SK-N-SH (cell line): ENCODE data around the gene SPATA13. TPM values are rescaled to one million over a fixed set of nuclear protein-coding genes. Genes with fewer than 3 reads are reported as not detected.

Experiments
- CTCF ChIA-PET: fragments of 300-600, 350-600 bp; formaldehyde crosslinking; extraction: SDS; loops from one replicate; lab custom pipeline; 2021; lab: Yijun Ruan, JAX
- POLR2A ChIA-PET: fragments of 350-600 bp; sonication (Branson Sonifier 250); formaldehyde crosslinking; extraction: SDS; loops from one replicate; lab custom pipeline; 2020; ENCODE audit warnings: antibody characterized with exemption, inconsistent platforms; lab: Yijun Ruan, JAX
- DNase-seq: peaks from one replicate; pipeline ENCODE4 v3.0.0; 2012
- H2AFZ ChIP-seq: fragments of 200-600 bp; sonication (generic); 2 replicates; pipeline ENCODE4 v1.8.1; 2016; ENCODE audit warnings: antibody characterized with exemption, mild to moderate bottlenecking, low read depth
- H3F3A ChIP-seq: fragments of 200-600 bp; sonication (generic); replicated peaks from 2 replicates; pipeline ENCODE3; 2016; ENCODE audit warnings: antibody characterized with exemption, mild to moderate bottlenecking; ENCODE audit not compliant: insufficient read depth
- H3K27ac ChIP-seq, 2 experiments: fragments of 200-500 bp in 1 of 2; fragments of 200-600 bp in 1 of 2; sonication (Bioruptor generic) in 1 of 2; sonication (generic), shearing (Covaris generic) in 1 of 2; 2 replicates each; pipeline versions ENCODE4 v1.5.1 to v1.6.1; 2014 to 2016; ENCODE audit warnings: low read depth in 2 of 2, inconsistent platforms in 1 of 2, low read length in 1 of 2, mild to moderate bottlenecking in 1 of 2, mixed read lengths in 1 of 2
- H3K27me3 ChIP-seq: fragments of 200-600 bp; sonication (generic), shearing (Covaris generic); 2 replicates; pipeline ENCODE4 v1.6.1; 2016; ENCODE audit warnings: mixed run types; ENCODE audit not compliant: insufficient read depth
- H3K36me3 ChIP-seq, 2 experiments: fragments of 200-500 bp in 1 of 2; fragments of 200-600 bp in 1 of 2; sonication (Bioruptor generic) in 1 of 2; sonication (generic) in 1 of 2; replicated peaks in 1 of 2; 2 replicates each; pipeline versions ENCODE3 to v1.5.1; 2014 to 2016; ENCODE audit warnings: low read length in 1 of 2, mild to moderate bottlenecking in 1 of 2; ENCODE audit not compliant: insufficient read depth in 2 of 2, control insufficient read depth in 1 of 2
- H3K4me1 ChIP-seq, 2 experiments: fragments of 200-500 bp in 1 of 2; fragments of 200-600 bp in 1 of 2; sonication (Bioruptor generic) in 1 of 2; sonication (generic), shearing (Covaris generic) in 1 of 2; 2 replicates each; pipeline versions ENCODE4 v1.5.1 to v1.6.1; 2014 to 2016; ENCODE audit warnings: low read depth in 1 of 2, low read length in 1 of 2, mixed run types in 1 of 2; ENCODE audit not compliant: insufficient read depth in 2 of 2, control insufficient read depth in 1 of 2
- H3K4me2 ChIP-seq: fragments of 200-600 bp; sonication (generic), shearing (Covaris generic); 2 replicates; pipeline ENCODE4 v1.6.1; 2017; ENCODE audit warnings: mixed run types
- H3K4me3 ChIP-seq, 2 experiments: fragments of 200-500 bp in 1 of 2; fragments of 200-600 bp in 1 of 2; sonication (Bioruptor generic) in 1 of 2; sonication (generic), shearing (Covaris generic) in 1 of 2; 2 replicates each; pipeline versions ENCODE4 v1.5.1 to v1.8.1; 2014 to 2016; ENCODE audit warnings: low read depth in 2 of 2, inconsistent platforms in 1 of 2, low read length in 1 of 2, mild to moderate bottlenecking in 1 of 2, mixed read lengths in 1 of 2, moderate library complexity in 1 of 2
- H3K79me2 ChIP-seq: fragments of 200-600 bp; sonication (generic); 2 replicates; pipeline ENCODE4 v1.8.1; 2017; ENCODE audit warnings: mild to moderate bottlenecking; ENCODE audit not compliant: insufficient read depth
- H3K9ac ChIP-seq: fragments of 200-600 bp; sonication (generic); 2 replicates; pipeline ENCODE4 v1.6.1; 2017; ENCODE audit warnings: mixed run types
- H3K9me2 ChIP-seq: fragments of 200-600 bp; sonication (generic); 2 replicates; pipeline ENCODE4 v1.6.1; 2017; ENCODE audit warnings: mixed run types
- H3K9me3 ChIP-seq: fragments of 200-600 bp; sonication (generic); 2 replicates; pipeline ENCODE4 v1.6.1; 2017; ENCODE audit warnings: mixed run types, mild to moderate bottlenecking, moderate library complexity
- H4K20me1 ChIP-seq: fragments of 200-600 bp; sonication (generic); 2 replicates; pipeline ENCODE4 v1.6.1; 2017; ENCODE audit warnings: mild to moderate bottlenecking, mixed run types; ENCODE audit not compliant: insufficient read depth
- CHD2 ChIP-seq: fragments of 150-350 bp; IDR thresholded peaks from 2 replicates; pipeline ENCODE4 v1.6.1; 2018; ENCODE audit warnings: low read length; ENCODE audit not compliant: partially characterized antibody
- ELF1 ChIP-seq: IDR thresholded peaks from 2 replicates; pipeline ENCODE4 v1.4.0; 2012
- EZH2phosphoT487 ChIP-seq: fragments of 200-600 bp; sonication (generic); IDR thresholded peaks from 2 replicates; pipeline ENCODE4 v1.6.1; 2017; ENCODE audit warnings: low read depth, mixed run types, mild to moderate bottlenecking, antibody characterized with exemption, moderate library complexity, borderline replicate concordance
- FOSL2 ChIP-seq: IDR thresholded peaks from 2 replicates; pipeline ENCODE4 v1.4.0; 2012; ENCODE audit warnings: low read depth, mild to moderate bottlenecking, moderate library complexity, borderline replicate concordance
- FOXJ3 ChIP-seq: sonication (generic); formaldehyde crosslinking; IDR thresholded peaks from 2 replicates; pipeline ENCODE4 v1.5.1; 2020; ENCODE audit warnings: mild to moderate bottlenecking, missing genetic modification reagents
- GATA2 ChIP-seq: sonication (generic); formaldehyde crosslinking; IDR thresholded peaks from 2 replicates; pipeline ENCODE4 v1.5.0; 2020; ENCODE audit warnings: mild to moderate bottlenecking, missing genetic modification reagents
- MEF2A ChIP-seq: IDR thresholded peaks from 2 replicates; pipeline ENCODE4 v1.4.0; 2012; ENCODE audit warnings: low read depth, borderline replicate concordance
- NFIC ChIP-seq: IDR thresholded peaks from 2 replicates; pipeline ENCODE4 v1.4.0; 2012; ENCODE audit warnings: borderline replicate concordance
- NRF1 ChIP-seq: IDR thresholded peaks from 2 replicates; pipeline ENCODE4 v1.6.1; 2012; ENCODE audit warnings: low read depth, mild to moderate bottlenecking, low read length
- RAD21 ChIP-seq: IDR thresholded peaks from 2 replicates; pipeline ENCODE4 v1.6.1; 2012; ENCODE audit warnings: mild to moderate bottlenecking, low read length
- RCOR1 ChIP-seq: fragments of 150-350 bp; IDR thresholded peaks from 2 replicates; pipeline ENCODE4 v1.6.1; 2017; ENCODE audit warnings: antibody characterized with exemption, low read length
- RFX5 ChIP-seq: IDR thresholded peaks from 2 replicates; pipeline ENCODE4 v1.6.1; 2012; ENCODE audit warnings: mild to moderate bottlenecking, improper control_type of control experiment, low read length
- SIN3A ChIP-seq: IDR thresholded peaks from 2 replicates; pipeline ENCODE4 v1.6.1; 2012; ENCODE audit warnings: low read depth, mild to moderate bottlenecking, low read length, moderate library complexity, borderline replicate concordance
- SMC3 ChIP-seq: IDR thresholded peaks from 2 replicates; pipeline ENCODE4 v1.6.1; 2012; ENCODE audit warnings: low read depth, low read length, improper control_type of control experiment
- TEAD4 ChIP-seq: IDR thresholded peaks from 2 replicates; pipeline ENCODE4 v1.4.0; 2012; ENCODE audit warnings: mild to moderate bottlenecking, borderline replicate concordance; ENCODE audit not compliant: insufficient read depth
- WGBS: methylation state at CpG from one replicate; pipeline ENCODE4 v1.1.6; 2017; ENCODE audit warnings: low lambda C conversion rate; 5-methylcytosine and 5-hydroxymethylcytosine counted together
- polyA plus RNA-seq, 3 experiments: library from polyadenylated mRNA; depleted of rRNA; stranded (reverse); fragments of >200 nt; gene quantifications; 2 replicates each; pipeline ENCODE4 v1.2.3, GENCODE V29; 2012
- TF ChIP-seq, protein P1 (sequence below): fragments of 200-600 bp; sonication (generic); IDR thresholded peaks from 2 replicates; pipeline ENCODE4 v1.6.1; 2017; ENCODE audit warnings: antibody characterized with exemption, mild to moderate bottlenecking, moderate library complexity
- TF ChIP-seq, protein P2 (sequence below): IDR thresholded peaks from 2 replicates; pipeline ENCODE4 v1.6.1; 2012; ENCODE audit warnings: mild to moderate bottlenecking, low read depth, low read length, moderate library complexity
- TF ChIP-seq, protein P3 (sequence below): IDR thresholded peaks from 2 replicates; pipeline ENCODE4 v1.4.0; 2012; ENCODE audit warnings: low read depth, borderline replicate concordance
- TF ChIP-seq, protein P4 (sequence below): fragments of 150-350 bp; IDR thresholded peaks from 2 replicates; pipeline ENCODE4 v1.6.1; 2016; ENCODE audit warnings: mild to moderate bottlenecking, low read depth, low read length
- TF ChIP-seq, protein P5 (sequence below): IDR thresholded peaks from 2 replicates; pipeline ENCODE4; 2012
- TF ChIP-seq, protein P6 (sequence below): IDR thresholded peaks from 2 replicates; pipeline ENCODE4 v1.4.0; 2012; ENCODE audit warnings: low read depth, borderline replicate concordance

SPATA13 gene
- polyA plus RNA-seq, 1 of the 3 experiments (the other 2 are of a cell fraction): 4.3 TPM

DNA sequence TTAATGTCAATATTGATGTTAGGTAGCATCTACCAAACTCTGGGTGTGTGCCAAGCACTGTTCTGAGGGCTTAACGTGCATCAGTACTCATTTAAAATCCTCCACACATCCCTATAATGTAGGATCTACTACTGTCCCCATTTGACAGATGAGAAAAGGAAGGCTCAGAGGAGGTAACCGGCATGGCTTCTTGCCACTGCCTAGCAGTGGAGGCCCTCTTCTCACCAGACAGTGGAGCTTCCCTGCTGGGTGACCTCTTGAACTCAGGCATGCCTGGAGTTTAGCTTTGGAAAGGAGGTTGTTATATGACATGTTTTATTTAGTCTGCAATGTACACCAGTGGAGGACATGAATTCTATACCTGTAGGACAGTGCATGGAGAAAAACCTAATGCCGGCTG is 2.1 kb downstream of the SPATA13 start (continued):
- TF ChIP-seq, protein P1, sequence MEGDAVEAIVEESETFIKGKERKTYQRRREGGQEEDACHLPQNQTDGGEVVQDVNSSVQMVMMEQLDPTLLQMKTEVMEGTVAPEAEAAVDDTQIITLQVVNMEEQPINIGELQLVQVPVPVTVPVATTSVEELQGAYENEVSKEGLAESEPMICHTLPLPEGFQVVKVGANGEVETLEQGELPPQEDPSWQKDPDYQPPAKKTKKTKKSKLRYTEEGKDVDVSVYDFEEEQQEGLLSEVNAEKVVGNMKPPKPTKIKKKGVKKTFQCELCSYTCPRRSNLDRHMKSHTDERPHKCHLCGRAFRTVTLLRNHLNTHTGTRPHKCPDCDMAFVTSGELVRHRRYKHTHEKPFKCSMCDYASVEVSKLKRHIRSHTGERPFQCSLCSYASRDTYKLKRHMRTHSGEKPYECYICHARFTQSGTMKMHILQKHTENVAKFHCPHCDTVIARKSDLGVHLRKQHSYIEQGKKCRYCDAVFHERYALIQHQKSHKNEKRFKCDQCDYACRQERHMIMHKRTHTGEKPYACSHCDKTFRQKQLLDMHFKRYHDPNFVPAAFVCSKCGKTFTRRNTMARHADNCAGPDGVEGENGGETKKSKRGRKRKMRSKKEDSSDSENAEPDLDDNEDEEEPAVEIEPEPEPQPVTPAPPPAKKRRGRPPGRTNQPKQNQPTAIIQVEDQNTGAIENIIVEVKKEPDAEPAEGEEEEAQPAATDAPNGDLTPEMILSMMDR: no peak
- TF ChIP-seq RAD21: no peak

DNA sequence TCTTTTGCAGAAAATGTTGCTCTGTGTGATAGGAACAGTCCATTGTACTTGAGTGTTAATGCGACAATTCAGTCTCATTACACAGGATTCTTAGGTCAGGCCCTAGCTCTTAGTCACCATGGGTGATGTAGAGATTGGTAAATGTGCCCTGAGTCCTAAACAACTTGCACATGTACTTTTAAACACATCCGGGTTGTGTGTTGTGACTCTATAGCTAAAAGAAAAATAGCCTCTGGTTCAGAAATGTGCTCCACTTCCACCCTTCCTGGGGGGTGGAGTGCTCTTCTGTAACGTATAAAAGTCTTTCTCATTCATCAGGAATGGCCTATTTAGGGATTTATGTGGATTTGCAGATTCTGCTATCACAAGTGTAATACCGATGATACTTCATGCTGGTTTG is 5.2 kb downstream of the SPATA13 start:
- no peak for DNase-seq
- Histone ChIP-seq H3K27ac (no peak overlapping the region), H3K27me3 (no peaks in the 10 kb centered on the region), H3K4me2 (no peak overlapping the region), H3K4me3 (no peak overlapping the region), H3F3A (no peaks in the 10 kb centered on the region), H3K9ac (no peak overlapping the region), H3K4me1 (peaks cover 0 to 6% of the 10 kb centered on the region in 2 experiments; a peak in 1 of 4 replicates), H3K9me2 (no peaks in the 10 kb centered on the region), H3K9me3 (no peaks in the 10 kb centered on the region), H2AFZ (no peak overlapping the region), H3K36me3 (no peaks in the 10 kb centered on the region), H3K79me2 (no peaks in the 10 kb centered on the region), H4K20me1 (no peaks in the 10 kb centered on the region; the same call in 1 of the 2 replicates)
- 59% methylated on average over 4 of the region's 4 CpGs for WGBS
- POLR2A ChIA-PET: no interaction called here
- CTCF ChIA-PET: interaction anchor here (0.5 to 1.2 kb wide), 2 partner anchors 63 to 135 kb away, joined by 3 read pairs; no protein-coding TSS in a partner anchor
- TF ChIP-seq RCOR1 (no peak), MEF2A (no peak), SIN3A (no peak), TEAD4 (no peak), RFX5 (no peak), NRF1 (no peak), ELF1 (no peak), EZH2phosphoT487 (no peak), FOXJ3 (no peak), SMC3 (no peak), NFIC (no peak), FOSL2 (no peak), CHD2 (no peak), GATA2 (CRISPR knock-in tag) (no peak)
- TF ChIP-seq, protein P2, sequence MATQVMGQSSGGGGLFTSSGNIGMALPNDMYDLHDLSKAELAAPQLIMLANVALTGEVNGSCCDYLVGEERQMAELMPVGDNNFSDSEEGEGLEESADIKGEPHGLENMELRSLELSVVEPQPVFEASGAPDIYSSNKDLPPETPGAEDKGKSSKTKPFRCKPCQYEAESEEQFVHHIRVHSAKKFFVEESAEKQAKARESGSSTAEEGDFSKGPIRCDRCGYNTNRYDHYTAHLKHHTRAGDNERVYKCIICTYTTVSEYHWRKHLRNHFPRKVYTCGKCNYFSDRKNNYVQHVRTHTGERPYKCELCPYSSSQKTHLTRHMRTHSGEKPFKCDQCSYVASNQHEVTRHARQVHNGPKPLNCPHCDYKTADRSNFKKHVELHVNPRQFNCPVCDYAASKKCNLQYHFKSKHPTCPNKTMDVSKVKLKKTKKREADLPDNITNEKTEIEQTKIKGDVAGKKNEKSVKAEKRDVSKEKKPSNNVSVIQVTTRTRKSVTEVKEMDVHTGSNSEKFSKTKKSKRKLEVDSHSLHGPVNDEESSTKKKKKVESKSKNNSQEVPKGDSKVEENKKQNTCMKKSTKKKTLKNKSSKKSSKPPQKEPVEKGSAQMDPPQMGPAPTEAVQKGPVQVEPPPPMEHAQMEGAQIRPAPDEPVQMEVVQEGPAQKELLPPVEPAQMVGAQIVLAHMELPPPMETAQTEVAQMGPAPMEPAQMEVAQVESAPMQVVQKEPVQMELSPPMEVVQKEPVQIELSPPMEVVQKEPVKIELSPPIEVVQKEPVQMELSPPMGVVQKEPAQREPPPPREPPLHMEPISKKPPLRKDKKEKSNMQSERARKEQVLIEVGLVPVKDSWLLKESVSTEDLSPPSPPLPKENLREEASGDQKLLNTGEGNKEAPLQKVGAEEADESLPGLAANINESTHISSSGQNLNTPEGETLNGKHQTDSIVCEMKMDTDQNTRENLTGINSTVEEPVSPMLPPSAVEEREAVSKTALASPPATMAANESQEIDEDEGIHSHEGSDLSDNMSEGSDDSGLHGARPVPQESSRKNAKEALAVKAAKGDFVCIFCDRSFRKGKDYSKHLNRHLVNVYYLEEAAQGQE: no peak
- TF ChIP-seq, protein P3, sequence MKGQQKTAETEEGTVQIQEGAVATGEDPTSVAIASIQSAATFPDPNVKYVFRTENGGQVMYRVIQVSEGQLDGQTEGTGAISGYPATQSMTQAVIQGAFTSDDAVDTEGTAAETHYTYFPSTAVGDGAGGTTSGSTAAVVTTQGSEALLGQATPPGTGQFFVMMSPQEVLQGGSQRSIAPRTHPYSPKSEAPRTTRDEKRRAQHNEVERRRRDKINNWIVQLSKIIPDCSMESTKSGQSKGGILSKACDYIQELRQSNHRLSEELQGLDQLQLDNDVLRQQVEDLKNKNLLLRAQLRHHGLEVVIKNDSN: no peak
- TF ChIP-seq, protein P4, sequence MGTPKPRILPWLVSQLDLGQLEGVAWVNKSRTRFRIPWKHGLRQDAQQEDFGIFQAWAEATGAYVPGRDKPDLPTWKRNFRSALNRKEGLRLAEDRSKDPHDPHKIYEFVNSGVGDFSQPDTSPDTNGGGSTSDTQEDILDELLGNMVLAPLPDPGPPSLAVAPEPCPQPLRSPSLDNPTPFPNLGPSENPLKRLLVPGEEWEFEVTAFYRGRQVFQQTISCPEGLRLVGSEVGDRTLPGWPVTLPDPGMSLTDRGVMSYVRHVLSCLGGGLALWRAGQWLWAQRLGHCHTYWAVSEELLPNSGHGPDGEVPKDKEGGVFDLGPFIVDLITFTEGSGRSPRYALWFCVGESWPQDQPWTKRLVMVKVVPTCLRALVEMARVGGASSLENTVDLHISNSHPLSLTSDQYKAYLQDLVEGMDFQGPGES: no peak
- TF ChIP-seq, protein P5, sequence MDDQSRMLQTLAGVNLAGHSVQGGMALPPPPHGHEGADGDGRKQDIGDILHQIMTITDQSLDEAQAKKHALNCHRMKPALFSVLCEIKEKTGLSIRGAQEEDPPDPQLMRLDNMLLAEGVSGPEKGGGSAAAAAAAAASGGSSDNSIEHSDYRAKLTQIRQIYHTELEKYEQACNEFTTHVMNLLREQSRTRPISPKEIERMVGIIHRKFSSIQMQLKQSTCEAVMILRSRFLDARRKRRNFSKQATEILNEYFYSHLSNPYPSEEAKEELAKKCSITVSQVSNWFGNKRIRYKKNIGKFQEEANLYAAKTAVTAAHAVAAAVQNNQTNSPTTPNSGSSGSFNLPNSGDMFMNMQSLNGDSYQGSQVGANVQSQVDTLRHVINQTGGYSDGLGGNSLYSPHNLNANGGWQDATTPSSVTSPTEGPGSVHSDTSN: no peak
- TF ChIP-seq, protein P6, sequence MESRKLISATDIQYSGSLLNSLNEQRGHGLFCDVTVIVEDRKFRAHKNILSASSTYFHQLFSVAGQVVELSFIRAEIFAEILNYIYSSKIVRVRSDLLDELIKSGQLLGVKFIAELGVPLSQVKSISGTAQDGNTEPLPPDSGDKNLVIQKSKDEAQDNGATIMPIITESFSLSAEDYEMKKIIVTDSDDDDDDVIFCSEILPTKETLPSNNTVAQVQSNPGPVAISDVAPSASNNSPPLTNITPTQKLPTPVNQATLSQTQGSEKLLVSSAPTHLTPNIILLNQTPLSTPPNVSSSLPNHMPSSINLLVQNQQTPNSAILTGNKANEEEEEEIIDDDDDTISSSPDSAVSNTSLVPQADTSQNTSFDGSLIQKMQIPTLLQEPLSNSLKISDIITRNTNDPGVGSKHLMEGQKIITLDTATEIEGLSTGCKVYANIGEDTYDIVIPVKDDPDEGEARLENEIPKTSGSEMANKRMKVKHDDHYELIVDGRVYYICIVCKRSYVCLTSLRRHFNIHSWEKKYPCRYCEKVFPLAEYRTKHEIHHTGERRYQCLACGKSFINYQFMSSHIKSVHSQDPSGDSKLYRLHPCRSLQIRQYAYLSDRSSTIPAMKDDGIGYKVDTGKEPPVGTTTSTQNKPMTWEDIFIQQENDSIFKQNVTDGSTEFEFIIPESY: no peak
